Osteoblast (primary cell): ENCODE measurements around the gene HSD17B8. TPM values are rescaled to one million over a fixed set of nuclear protein-coding genes. Genes with fewer than 3 reads are reported as not detected.
A peak's percentile ranks its signal among the peaks of the same experiment; 100 is the strongest.

ENCODE experiments used
- DNase-seq: peaks from one replicate; pipeline ENCODE4 v3.0.0; 2011; ENCODE audit warnings: low spot score, mixed read lengths; ENCODE audit not compliant: insufficient read length; ENCODE audit errors: missing footprints
- H2AFZ ChIP-seq: 2 replicates; pipeline ENCODE4 v1.6.0; 2011; ENCODE audit warnings: mild to moderate bottlenecking, low read length
- H3K27ac ChIP-seq: 2 replicates; pipeline ENCODE4 v1.5.1; 2011; ENCODE audit warnings: mild to moderate bottlenecking, low read depth, low read length, moderate library complexity
- H3K27me3 ChIP-seq: 2 replicates; pipeline ENCODE4 v1.6.0; 2012; ENCODE audit warnings: mild to moderate bottlenecking, control low read depth, inconsistent platforms, low read length, moderate library complexity; ENCODE audit not compliant: insufficient read depth
- H3K36me3 ChIP-seq: 2 replicates; pipeline ENCODE4 v1.5.1; 2011; ENCODE audit warnings: mild to moderate bottlenecking, low read length, control low read depth, moderate library complexity; ENCODE audit not compliant: insufficient read depth
- H3K4me1 ChIP-seq: 2 replicates; pipeline ENCODE4 v1.5.1; 2011; ENCODE audit warnings: mild to moderate bottlenecking, low read length, control low read depth, moderate library complexity; ENCODE audit not compliant: insufficient read depth
- H3K4me2 ChIP-seq: 2 replicates; pipeline ENCODE4 v1.6.0; 2011; ENCODE audit warnings: mild to moderate bottlenecking, low read length; ENCODE audit not compliant: insufficient read depth
- H3K4me3 ChIP-seq: fragments of 200-600 bp; sonication (generic); 3 replicates; pipeline ENCODE4 v1.5.1; 2012; ENCODE audit warnings: mild to moderate bottlenecking, low read length, inconsistent platforms; ENCODE audit not compliant: insufficient read depth
- H3K79me2 ChIP-seq: 2 replicates; pipeline ENCODE4 v1.6.0; 2012; ENCODE audit warnings: mild to moderate bottlenecking, low read length, control low read depth, inconsistent platforms; ENCODE audit not compliant: insufficient read depth
- H3K9me3 ChIP-seq: 2 replicates; pipeline ENCODE4 v1.5.1; 2011; ENCODE audit warnings: low read depth, low read length, control low read depth
- H4K20me1 ChIP-seq: 2 replicates; pipeline ENCODE4 v1.6.0; 2012; ENCODE audit warnings: mild to moderate bottlenecking, low read length, control low read depth; ENCODE audit not compliant: insufficient read depth
- total RNA-seq: library from RNA; depleted of rRNA; stranded (reverse); fragments of >200 nt; gene quantifications from 2 replicates; pipeline ENCODE4 v1.2.3, GENCODE V29; 2012
- TF ChIP-seq, protein P1 (sequence below): IDR thresholded peaks from 2 replicates; pipeline ENCODE4 v1.5.1; 2011; ENCODE audit warnings: mild to moderate bottlenecking, low read depth, low read length, moderate library complexity; ENCODE audit errors: extremely low read depth

HSD17B8 gene
- total RNA-seq: 2.7 and 3.3 TPM in 2 replicates

DNA sequence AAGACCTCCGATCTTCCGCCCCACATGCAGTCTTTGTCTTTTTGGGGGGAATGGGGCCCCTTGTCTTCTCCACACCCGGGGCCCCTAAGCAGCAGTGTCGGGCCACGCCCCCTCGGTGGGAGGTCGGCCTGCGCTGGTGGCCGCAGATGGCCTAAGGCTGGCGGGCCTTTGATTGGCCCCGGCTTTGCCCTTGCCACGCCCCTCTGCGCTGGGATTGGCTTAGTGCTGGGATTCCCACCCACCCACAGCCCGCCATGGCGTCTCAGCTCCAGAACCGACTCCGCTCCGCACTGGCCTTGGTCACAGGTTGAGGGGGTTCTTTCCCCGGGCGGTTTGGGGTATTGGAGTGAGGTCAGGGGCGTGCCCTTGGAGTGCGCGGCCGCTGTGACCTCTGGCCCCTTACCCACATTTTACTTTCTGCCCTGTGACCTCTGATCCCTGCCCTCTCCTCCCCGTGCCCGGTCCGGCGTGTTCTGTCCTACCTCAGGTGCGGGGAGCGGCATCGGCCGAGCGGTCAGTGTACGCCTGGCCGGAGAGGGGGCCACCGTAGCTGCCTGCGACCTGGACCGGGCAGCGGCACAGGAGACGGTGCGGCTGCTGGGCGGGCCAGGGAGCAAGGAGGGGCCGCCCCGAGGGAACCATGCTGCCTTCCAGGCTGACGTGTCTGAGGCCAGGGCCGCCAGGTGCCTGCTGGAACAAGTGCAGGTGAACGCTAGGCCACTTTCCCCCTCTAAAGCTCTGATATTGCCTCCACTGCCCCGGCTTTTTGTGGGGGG lies at the start of gene HSD17B8:
TSS of gene HSD17B8 (plus strand) at position 241 of the 776 bp plus-strand sequence. CDS start at position 255, 14 bp downstream.
- Histone ChIP-seq H4K20me1 (peaks cover 32% of the 10 kb centered on the region), H3K4me1 (peaks cover 58% of the 10 kb centered on the region), H3K4me3 (peak within 1 kb of the TSS; percentile 77), H3K27ac (peak within 1 kb of the TSS; percentile 91), H3K4me2 (peak within 1 kb of the TSS; percentile 91), H3K36me3 (peaks cover 29% of the 10 kb centered on the region), H3K79me2 (peaks cover 54% of the 10 kb centered on the region), H3K9me3 (no peaks in the 10 kb centered on the region), H2AFZ (no peak within 1 kb of the TSS), H3K27me3 (no peaks in the 10 kb centered on the region)
- TF ChIP-seq, protein P1, sequence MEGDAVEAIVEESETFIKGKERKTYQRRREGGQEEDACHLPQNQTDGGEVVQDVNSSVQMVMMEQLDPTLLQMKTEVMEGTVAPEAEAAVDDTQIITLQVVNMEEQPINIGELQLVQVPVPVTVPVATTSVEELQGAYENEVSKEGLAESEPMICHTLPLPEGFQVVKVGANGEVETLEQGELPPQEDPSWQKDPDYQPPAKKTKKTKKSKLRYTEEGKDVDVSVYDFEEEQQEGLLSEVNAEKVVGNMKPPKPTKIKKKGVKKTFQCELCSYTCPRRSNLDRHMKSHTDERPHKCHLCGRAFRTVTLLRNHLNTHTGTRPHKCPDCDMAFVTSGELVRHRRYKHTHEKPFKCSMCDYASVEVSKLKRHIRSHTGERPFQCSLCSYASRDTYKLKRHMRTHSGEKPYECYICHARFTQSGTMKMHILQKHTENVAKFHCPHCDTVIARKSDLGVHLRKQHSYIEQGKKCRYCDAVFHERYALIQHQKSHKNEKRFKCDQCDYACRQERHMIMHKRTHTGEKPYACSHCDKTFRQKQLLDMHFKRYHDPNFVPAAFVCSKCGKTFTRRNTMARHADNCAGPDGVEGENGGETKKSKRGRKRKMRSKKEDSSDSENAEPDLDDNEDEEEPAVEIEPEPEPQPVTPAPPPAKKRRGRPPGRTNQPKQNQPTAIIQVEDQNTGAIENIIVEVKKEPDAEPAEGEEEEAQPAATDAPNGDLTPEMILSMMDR: no peak
- DNase-seq: peak; percentile 100

DNA sequence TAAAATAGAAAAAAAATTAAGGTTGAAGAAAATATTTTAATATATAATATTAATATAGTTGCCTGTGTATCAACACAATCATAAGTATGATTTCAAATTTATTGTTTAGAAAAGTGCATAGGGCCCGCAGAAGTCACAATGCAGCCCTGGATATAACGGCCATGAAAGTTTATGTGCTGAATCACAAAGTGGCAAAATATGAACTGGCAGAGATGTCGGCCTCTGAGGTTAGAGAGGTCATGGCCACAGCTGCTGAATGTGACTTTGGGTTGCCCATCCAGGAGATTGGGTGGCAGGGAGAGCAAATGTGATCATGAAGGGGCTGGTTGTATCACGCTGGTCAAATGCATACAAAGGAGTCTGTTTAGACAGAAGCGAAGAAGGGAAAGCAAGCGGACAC lies 47.9 kb upstream of the HSD17B8 start:
- peaks cover 12% of the 10 kb centered on the region for H3K4me1 ChIP-seq
- no peak overlapping the region for H3K4me3 ChIP-seq
- no peak overlapping the region for H3K27ac ChIP-seq
- no peaks in the 10 kb centered on the region for H4K20me1 ChIP-seq
- H2AFZ ChIP-seq: no peak overlapping the region
- H3K36me3 ChIP-seq: no peaks in the 10 kb centered on the region
- TF ChIP-seq, protein P1: no peak
- H3K27me3 ChIP-seq: no peaks in the 10 kb centered on the region
- DNase-seq: peak; percentile 57
- H3K79me2 ChIP-seq: no peaks in the 10 kb centered on the region
- no peak overlapping the region for H3K4me2 ChIP-seq
- no peaks in the 10 kb centered on the region for H3K9me3 ChIP-seq

DNA sequence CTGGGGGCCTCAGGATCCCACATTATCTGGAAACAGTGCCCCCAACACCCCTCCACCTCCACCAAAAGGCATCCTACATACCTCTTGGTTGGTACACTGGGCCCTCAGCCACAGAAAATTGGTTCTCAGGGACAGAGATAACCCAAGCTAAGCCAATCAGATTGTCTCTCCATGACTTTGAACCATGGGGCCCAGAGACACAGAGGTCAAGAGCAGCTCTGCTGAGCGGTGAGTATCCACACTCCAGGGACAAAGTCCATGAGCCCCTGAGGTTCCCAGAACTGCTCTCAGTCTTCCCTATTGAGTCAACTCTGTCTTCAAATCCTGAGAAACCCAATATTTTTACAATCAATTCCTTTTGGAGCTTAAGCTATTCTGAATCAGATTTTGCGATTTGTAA lies 47.5 kb upstream of the HSD17B8 start:
- DNase-seq: no peak
- no peak overlapping the region for H3K4me3 ChIP-seq
- H3K4me1 ChIP-seq: peaks cover 16% of the 10 kb centered on the region
- no peaks in the 10 kb centered on the region for H3K27me3 ChIP-seq
- no peaks in the 10 kb centered on the region for H3K36me3 ChIP-seq
- no peak overlapping the region for H3K4me2 ChIP-seq
- H4K20me1 ChIP-seq: no peaks in the 10 kb centered on the region
- no peaks in the 10 kb centered on the region for H3K9me3 ChIP-seq
- no peak overlapping the region for H2AFZ ChIP-seq
- H3K27ac ChIP-seq: no peak overlapping the region
- H3K79me2 ChIP-seq: no peaks in the 10 kb centered on the region
- TF ChIP-seq, protein P1: no peak

DNA sequence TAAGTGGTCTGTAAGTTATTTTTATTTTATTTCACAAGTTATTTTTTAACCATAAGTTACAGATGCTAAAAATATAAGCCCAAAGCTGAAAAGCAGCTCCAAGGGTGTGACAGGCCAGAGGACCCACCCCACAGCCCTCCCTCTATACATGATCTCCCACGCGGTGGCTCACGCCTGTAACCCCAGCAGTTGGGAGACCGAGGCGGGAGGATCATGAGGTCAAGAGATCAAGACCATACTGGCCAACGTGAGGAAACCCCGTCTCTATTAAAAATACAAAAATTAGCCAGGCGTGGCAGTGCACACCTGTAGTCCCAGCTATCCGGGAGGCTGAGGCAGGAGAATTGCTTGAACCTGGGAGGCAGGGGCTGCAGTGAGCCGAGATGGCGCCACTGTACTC lies 44.4 kb upstream of the HSD17B8 start:
- H3K9me3 ChIP-seq: no peaks in the 10 kb centered on the region
- H4K20me1 ChIP-seq: no peaks in the 10 kb centered on the region
- TF ChIP-seq, protein P1: no peak
- H3K4me2 ChIP-seq: no peak overlapping the region
- H3K4me1 ChIP-seq: peaks cover 20% of the 10 kb centered on the region
- no peaks in the 10 kb centered on the region for H3K36me3 ChIP-seq
- H3K79me2 ChIP-seq: no peaks in the 10 kb centered on the region
- no peak overlapping the region for H3K4me3 ChIP-seq
- no peak overlapping the region for H3K27ac ChIP-seq
- no peaks in the 10 kb centered on the region for H3K27me3 ChIP-seq
- no peak for DNase-seq
- H2AFZ ChIP-seq: no peak overlapping the region
